NCI-H2107 treated with DMSO at 0.1 percent for 48 hours (cell line): ENCODE results near the gene ZFP30.
"Not testable (repeated sequence)": the region's sequence is repeated elsewhere in the genome, so short reads cannot be mapped to it uniquely, and the experiment has no call there.

ENCODE experiments used
- DNase-seq: peaks from one replicate; lab custom pipeline; 2025; ENCODE audit not compliant: unreplicated experiment; lab: John Stamatoyannopoulos, UW

ZFP30 gene

DNA sequence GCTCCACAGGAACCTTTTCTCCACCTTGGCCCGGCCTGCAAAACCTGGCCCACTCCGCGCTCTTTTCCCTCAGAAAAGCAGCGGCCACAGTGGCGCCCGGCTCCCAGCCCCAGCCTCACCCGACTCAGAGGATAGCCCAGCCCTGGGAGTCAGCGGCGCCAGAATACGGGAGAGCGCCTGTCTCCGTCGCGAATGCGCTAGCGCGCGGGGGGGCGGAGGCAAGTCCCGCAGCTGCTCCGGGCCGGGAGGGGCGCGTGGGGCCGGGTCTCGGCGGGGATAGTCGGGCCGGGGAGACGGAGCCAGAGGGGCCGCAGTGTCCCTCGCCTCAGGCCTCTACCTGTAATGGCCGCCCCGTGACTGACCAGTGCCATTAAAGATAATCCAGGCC lies at the start of gene ZFP30:
Gene ZFP30, minus strand, starts transcription at position 165 of the 388 bp plus-strand sequence. CDS start 7,643 bp downstream, outside the sequence.
- DNase-seq = peak; percentile 63

GRCh38 chr19:37699057-37699456 lies 43.8 kb upstream of the ZFP30 start:
- DNase-seq = no peak

DNA sequence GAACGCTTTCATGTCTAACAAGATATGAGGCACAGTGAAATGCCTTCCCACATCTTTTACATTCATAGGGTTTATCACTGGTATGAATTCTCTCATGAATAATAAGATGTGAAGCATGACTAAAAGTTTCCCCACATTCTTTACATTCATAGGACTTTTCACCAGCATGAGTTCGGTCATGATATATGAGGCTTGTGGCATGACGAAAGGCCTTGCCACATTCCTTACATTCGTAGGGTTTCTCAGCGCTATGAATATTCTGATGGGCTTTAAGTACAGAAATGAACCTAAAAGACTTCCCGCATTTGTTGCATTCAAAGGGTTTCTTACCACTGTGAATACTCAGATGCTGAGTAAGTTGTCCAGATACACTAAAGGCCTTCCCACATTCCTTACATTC lies 43.0 kb upstream of the ZFP30 start:
- DNase-seq = no peak

DNA sequence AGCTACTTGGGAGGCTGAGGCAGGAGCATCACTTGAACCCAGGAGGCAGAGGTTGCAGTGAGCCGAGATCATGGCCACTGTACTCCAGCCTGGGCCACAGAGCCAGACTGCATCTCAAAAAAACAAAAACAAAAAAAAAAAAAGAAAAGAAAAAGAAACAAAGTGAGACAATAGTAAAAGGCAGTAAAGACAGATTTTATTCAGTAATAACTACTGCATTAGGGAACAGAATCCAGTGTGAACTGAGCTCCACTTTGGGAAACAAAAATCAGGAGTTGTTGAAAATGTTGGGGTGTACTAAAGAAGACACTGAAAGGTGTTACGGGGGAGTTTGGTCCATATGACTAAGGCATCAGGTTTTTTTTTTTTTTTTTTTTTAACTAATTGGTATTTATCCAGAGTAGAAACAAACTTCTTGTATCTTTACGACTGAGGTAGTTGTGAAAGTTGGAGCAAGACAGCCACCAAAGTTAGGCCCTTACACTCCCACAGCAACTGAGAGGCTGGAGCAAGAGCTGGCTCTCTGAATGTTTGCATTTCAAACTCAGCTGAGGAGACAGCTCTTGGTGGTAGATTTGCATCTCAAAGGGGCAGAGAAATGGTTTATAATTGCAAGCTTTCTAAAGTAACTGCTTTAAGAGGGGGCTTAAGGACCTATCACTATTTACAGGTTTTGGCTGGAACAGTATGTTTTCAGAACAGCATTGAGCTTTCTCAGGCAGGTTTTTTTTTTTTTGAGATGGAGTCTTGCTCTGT lies 40.1 kb upstream of the ZFP30 start:
- no peak for DNase-seq

DNA sequence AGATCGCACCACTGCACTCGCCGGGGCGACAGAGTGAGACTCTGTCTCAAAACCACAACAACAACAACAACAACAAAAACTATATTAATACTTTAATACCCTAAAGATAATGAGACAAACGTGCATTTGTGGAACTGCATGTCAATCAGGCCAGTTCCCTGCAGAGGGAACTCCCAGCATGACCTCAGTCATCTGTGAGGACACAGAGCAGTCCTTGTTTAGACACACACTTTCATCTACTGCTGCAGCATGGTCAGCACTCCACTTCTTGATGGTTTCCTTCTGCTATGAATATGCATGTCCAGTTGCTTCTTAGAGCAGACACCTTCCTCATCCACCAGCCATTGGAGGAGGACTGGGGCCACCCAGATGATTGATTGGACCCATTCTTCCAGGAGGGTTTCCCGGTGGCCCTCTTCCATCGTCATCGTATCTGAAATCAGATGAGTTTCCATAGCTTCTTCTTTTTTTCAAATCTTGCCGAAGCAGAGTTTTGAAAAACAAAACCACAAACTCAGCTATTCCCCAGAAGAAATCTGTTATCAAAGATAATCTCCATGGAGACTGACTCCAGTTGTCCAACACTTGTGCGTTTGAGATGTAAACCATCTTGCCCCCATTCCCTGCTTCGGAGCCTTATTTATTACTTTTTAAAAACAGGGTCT lies 37.8 kb upstream of the ZFP30 start:
- no peak for DNase-seq

DNA sequence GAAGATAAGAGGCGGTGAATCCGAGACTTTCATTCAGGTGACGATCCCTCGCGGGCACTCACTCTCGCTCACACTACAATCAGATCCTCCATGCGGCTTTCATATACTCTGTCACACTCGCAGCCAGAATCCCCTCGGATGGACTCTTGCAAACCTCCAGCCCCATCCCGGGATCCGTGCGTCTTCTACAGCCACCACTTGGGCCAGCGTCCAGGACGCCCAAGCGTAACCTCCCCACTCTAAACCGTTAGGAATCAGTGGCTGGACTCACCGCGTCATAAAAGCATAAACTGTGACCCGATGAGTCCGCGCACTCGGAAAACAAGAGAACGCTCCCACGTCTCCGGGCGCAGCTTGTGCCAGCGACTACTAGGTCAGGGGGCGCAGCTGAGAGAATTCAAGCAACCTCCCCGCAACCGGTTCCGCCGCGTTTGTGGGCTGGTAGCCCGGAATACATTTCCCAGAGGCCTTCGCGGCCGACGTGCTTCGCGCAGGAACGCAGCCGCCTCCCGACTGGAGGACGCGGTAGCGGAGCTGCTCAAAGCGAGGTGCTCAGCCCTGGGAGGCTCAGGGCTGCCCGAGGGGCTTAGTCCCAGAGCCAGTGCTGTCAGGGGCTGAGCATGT lies 36.7 kb upstream of the ZFP30 start:
- DNase-seq = no peak

DNA sequence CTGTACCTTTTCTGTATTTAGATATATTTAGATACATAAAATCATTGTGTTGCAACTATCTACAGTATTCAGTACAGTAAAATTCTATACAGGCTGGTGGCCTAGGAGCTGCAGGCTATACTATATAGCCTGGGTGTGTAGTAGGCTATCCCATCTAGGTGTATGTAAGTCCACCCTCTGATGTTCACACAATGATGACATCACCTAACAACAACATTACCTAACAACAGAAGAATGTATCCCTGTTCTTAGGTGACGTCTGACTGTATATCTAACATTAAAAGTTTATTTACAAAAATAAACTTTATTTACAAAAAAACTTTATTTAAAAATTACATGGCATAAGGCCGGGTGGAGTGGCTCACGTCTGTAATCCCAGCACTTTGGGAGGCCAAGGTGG lies 28.3 kb upstream of the ZFP30 start:
- DNase-seq = no peak

GRCh38 chr19:37669450-37669914 lies 14.2 kb upstream of the ZFP30 start:
- DNase-seq = no peak

DNA sequence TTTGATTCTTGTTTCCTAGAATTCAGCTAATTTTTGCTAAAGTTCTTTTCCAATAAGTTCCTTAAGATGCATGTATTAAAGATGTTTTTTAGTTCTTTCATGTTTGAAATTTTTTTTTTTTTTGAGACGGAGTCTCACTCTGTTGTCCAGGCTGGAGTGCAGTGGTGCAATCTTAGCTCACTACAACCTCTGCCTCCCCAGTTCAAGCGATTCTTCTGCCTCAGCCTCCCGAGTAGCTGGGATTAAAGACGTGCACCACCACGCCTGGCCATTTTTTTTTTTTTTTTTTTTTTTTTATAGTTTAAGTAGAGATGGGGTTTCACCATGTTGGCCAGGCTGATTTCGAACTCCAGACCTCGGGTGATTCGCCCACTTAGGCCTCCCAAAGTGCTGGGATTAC lies 1.9 kb upstream of the ZFP30 start:
- not testable (repeated sequence) for DNase-seq

DNA sequence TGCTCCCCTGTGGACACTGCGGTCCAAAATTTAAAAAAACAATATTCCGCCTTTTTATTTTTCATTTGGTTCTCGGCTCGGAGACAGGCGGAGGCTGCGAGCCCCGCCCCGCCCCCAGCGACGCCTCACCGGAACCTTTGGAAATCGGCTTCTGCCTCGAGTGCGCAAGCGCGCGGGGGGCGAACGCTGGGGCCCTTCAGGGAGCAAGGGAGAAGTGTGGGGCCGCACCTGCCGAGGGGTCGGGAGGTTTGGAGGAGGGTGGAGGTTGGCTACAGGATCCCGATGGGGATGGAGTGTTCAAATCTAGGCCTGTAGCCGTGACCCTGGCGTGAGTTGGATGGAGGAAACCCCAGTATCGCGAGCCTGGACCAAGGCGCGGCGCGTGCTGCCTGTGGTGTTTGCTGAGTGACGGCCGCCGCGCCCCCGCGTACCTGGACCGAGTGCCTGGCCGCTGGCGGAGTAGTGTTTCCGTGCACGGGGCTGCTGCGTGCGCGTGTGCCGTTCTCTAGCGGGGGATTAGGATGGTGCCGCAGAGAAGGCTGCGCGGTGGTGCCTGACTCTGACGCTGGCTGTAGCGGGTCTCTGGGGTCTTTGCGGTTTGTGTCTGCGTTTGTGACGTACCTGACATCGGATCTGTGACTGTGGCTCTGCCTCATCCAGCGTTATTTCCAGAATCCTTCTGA lies 565 bp upstream of the ZFP30 start:
- peak; percentile 63 for DNase-seq

DNA sequence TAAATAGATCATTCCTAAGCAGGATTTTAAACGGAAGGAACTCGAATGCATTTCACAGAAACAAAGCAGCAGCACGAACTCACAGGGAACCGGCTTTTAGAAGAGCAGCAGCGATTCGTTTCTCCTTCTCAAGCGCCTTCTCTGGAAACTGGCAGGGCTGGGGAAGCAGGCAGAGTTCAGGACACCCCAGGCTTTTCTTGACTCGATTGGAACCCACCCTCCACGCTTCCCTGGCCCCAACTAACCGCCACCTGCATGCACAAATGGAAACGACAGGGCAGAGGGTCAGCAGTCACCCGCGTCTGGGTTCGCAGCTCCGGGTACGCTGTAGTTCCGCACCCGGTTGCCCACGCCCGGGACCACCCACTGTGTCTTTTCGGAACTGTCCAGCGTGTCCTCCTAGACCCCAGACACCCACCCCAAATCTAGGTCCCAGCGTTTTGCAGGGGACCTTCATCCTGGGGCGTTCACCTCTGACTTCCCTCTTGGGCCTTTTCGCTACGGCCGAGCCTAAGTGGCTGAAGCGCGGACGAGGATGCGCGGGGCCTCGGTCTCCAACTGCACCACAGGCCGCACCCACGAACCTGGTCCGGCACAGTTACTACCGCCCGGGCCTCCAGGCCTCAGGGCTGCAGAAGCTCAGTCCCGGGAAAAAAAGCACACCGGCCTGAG lies 500 bp downstream of the ZFP30 start:
- DNase-seq = peak; percentile 46

DNA sequence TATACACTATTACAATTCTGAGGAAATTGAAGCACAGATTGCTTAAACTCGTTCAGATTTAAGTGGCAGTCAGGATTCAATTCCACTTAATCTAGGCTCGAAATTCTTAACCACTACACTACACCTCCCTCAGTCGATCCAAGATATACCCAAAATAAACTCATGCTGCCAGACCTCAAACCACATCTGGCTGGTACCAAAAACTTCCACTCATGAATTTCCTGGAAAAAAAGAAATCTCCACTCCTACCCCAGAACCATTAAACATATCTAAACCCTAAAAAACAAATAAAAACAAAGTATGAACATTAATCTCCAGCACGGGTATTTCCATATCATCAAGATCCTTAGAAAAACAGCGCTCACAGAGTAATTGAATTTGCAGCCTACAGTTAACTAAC lies 1.1 kb downstream of the ZFP30 start:
- peak; percentile 46 for DNase-seq

GRCh38 chr19:37635076-37636056 lies 19.9 kb downstream of the ZFP30 start:
- DNase-seq = no peak

DNA sequence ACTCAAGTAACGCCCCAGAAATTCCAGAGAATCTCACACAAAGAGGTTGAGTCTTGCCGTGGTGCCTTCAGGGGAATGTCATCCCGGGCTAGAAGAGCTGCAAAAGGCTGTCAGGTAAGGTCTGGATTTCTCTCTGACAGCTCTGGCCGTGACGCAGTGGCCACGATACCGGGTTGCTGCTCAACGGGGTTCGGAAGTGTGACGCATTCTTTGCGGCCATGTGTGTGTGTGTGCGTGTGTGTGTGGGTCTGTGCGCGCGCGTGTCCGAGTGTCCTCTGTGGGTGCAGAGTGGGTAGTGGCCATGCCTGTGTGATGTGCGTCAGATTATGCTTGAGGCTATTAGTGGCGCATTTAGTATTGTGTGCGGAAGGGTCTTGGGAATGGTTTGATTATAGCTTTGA lies 60.3 kb downstream of the ZFP30 start:
- peak; percentile 83 for DNase-seq

DNA sequence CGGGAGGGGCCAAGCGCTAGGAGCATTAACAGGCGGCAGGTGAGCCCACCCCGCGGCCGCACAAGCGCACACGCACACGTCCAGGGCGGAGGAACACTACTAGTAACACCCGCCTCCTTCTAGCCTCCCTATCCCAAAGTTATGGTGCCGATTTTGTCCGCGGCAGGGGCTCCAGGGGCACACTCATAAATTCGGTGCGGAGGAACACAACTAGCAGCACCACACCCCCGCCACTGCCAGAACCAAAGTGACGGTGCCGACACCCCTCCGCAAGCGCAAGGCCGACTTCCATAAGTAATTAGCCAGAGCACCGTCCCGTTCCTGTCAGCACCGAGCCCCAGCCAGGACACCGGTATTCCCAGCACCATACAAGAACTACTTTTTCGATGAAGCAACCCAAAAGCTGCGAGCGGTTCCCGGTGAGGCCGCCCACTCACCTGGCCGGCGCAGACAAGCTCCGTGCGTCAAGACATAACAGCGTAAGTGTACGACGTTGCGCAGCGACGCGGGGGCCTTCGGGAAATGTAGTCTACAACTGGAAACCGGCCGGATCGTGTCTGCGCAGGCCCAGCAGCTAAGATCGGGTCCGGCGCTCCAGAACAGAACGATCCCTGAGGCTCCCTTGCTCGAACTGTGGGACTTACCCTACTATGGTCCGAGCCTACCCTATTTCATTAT lies 60.8 kb downstream of the ZFP30 start, which contains the start of the genes ZNF540 and ZNF571:
Gene ZNF540, plus strand, starts transcription at position 573 of the 678 bp plus-strand sequence. CDS start 3,572 bp downstream, outside the sequence.
Gene ZNF571, minus strand, starts transcription at position 489 of the 678 bp plus-strand sequence. CDS start 8,116 bp downstream, outside the sequence.
- DNase-seq = peak; percentile 88

GRCh38 chr19:37593996-37594303 lies 61.3 kb downstream of the ZFP30 start:
- no peak for DNase-seq

DNA sequence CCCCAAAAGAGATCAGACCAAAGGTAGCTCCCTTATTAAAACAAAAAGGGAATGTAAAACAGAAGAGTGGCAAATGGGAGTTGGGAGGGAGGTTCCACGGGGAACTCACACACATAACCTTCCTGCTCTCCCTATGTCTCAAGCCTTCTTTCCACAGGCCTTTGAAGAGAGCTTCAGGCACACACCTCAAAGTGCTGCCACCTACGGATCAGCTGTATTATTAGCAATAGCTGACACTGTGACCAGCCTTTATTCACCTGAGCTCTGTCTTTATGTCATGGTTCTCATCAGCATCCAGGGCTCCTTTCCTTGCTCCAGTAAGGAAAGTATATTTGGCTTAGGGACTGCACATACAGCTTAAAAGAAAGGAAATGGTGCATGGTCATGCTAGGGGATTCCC lies 71.9 kb downstream of the ZFP30 start:
- DNase-seq = no peak

- DNase-seq = no peak
Observed at GRCh38 chr19:37572203-37572602, 83.1 kb downstream of the ZFP30 start.

DNA sequence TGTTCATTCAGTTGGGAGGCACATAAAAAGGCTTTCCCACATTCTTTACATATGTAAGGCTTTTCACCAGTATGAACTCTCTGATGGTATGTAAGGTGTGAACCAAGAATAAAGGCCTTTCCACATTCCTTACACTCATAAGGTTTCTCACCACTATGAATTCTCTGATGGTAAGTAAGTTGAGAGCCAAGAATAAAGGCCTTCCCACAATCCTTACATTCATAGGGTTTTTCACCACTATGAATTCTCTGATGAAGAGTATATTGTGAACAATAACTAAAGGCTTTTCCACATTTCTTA lies 89.9 kb downstream of the ZFP30 start:
- DNase-seq = no peak
